ENCODE measurements around the gene MGRN1.

DNA sequence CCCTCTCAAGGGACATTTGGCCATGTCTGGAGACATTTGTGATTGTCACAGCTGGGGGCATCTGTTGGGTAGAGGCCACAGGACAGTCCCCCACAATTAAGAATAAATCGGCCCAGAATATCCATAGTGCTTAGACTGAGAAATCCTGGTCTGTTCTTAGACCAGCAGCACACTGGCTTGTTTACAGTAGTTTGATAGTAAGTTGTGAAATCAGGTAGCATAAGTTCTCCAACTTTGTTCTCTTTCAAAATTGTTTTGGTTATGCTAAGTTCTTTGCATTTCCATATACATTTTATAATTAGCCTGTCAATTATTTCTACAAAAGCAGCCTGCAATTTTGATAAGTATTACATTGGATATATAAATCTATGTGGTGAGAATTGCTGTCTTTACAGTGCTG is 6.8 kb downstream of the MGRN1 start:
- TF ChIP-seq, protein P1, sequence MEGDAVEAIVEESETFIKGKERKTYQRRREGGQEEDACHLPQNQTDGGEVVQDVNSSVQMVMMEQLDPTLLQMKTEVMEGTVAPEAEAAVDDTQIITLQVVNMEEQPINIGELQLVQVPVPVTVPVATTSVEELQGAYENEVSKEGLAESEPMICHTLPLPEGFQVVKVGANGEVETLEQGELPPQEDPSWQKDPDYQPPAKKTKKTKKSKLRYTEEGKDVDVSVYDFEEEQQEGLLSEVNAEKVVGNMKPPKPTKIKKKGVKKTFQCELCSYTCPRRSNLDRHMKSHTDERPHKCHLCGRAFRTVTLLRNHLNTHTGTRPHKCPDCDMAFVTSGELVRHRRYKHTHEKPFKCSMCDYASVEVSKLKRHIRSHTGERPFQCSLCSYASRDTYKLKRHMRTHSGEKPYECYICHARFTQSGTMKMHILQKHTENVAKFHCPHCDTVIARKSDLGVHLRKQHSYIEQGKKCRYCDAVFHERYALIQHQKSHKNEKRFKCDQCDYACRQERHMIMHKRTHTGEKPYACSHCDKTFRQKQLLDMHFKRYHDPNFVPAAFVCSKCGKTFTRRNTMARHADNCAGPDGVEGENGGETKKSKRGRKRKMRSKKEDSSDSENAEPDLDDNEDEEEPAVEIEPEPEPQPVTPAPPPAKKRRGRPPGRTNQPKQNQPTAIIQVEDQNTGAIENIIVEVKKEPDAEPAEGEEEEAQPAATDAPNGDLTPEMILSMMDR (IDR thresholded peaks at IDR 0.05; ENCODE audit: poor library complexity): no peak
- no peak for TF ChIP-seq EZH2 (IDR thresholded peaks at IDR 0.05; ENCODE audit: borderline replicate concordance)

Measured in hepatocyte (in vitro differentiated cells).